Inferior parietal cortex (tissue), 1 donor: ENCODE data around the gene KSR2.

Experiments
- DNase-seq: peaks from one replicate; pipeline ENCODE4 v3.0.0-alpha.2; 2016; ENCODE audit errors: extremely low spot score

Gene KSR2

DNA sequence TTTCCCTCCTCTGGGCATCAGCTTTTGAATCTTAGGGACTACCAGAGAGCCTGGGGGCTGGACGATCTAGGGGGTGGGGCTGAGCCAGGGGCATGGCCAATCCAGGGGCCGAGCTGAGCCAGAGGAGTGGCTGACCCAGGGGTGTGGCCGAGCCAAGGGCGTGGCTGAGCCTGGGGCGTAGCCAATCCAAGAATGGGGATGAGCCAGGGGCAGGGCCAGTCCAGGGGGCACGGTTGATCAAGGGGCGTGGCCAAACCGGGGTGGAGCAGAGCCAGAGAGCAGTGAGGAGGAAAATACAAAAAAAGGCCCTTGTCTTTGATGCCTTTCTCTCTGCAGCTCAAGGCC, 388.1 kb downstream of the KSR2 start:
- no peak for DNase-seq

DNA sequence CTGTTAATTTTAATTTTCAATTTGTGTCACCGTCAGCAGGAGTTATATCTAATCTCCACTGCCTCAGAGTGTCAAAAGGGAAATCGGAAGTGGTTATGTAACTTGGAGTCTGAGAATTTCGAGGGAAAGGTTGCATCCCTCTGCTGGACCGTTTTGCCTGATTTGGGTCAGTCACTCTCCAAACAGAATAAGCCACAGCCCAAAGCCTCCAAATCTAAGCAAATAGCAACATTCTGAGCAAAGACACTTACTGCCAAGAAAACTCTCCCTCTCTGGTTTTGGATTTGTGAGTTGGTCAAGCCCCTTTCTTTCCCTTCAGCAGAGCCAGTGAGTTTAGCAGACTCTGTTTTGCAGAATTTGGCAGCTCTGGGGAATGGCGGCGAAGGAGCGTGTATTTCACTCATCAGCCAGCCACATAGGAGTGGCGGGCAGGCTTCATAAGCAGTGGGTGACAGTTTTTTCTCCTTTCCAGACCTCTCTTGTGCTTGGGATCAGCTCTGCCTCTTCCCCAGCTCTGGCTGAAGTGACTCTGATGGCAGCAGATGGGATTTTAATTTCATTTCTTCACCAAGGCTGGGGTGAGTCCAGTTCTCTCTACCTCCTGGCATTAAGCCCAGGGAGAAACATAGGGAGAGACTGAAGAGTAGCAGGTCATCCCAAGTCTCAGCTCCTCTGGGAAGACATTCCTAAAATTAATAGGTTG, 388.6 kb downstream of the KSR2 start:
- no peak for DNase-seq

DNA sequence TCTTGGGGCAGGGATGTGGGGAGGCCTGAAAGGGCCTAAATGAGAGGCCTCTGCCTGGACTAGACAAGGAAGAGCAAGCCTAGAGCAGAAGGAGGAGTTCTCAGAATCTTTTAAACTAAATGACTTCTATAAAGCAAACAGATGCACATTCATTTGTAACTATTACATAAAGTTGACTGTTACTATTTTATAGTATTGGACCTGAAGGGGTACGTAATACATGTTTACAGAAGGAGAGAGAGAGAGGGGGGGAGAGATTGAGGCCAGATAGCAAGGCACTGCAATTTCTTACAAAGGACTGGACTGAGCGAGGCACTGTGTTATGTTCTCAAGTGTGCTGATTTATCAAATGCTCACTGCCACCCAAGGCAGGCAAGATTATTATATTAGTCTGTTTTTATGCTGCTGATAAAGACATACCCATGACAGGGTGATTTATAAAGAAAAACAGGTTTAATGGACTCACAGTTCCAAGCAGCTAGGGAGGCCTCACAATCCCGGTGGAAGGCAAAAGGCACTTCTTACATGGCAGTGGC, 391.6 kb downstream of the KSR2 start:
- DNase-seq, result no peak

DNA sequence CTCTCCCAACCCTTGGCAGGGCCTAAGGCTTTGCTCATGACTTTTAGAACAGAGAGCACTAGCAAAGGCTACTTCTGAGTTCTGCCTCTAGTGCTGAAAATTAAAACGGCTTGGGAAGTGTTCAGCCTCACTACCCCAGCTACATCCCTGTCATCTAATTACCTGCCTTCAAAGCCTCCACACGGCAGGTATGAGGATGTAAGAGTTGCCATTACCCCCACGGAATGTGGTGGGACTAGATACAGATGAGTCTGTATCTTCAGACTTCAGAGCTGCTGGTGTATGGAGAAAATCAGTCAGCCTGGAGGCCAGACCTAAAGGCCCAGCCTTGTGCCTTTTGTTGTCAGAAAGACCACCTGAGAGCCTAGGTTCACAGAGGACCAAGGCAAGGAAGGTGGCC, 392.7 kb downstream of the KSR2 start:
- DNase-seq, result no peak

DNA sequence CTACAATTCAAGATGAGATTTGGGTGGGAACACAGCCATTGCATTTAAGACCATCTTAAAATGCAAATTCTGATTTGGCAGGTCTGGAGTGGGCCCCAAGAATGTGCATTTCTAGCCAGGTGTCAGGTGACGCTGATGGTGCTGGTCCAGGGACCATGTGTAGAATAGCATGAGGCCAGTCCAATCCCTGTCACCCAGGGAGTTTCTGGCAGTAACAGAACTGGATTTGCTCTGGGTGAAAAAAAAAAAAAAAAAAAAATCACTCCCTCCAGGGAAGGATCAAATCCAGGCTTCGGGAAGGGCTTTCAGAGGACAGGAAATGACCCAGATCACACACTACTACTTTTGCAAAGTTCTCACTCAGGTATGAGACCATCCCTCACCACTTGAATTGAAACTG, 394.1 kb downstream of the KSR2 start:
- no peak for DNase-seq

DNA sequence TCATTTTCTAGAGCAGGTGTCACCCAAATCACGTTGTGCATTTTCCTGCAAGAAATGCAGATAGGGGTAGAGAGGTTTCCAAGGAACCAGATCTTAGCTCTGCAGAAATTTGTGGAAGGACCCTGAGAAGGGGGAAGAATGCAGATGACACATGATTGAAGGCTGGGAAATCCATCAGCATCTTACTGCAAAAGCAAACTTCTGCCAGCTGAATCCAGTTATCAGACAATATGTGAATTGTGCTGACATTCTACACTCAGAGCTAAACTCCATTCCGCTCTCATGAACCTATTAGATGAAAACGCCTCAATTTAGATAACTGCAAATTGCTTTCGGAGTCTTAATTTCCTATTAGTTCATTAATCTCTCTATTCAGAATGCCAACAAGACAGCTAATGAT, 396.0 kb downstream of the KSR2 start:
- DNase-seq, result no peak

DNA sequence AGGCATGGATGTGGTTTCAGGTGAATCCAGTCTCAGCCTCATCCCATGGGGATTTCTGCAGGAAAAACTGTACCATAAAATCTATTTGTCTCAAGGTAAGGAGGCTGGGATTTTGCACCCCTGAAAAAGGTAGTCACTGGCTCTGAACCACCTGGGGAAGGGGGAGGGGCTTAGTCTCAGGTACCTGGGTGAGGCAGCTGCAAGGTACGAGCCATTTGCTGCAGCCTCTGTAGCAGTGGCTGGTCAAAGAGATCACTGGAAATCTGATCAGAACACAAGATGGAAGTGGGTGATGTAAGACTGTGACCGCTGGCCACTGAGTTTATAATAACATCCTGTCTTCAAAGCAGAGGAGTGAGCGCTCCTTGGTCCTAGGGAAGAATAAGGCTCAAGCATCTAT, 397.5 kb downstream of the KSR2 start:
- no peak for DNase-seq

DNA sequence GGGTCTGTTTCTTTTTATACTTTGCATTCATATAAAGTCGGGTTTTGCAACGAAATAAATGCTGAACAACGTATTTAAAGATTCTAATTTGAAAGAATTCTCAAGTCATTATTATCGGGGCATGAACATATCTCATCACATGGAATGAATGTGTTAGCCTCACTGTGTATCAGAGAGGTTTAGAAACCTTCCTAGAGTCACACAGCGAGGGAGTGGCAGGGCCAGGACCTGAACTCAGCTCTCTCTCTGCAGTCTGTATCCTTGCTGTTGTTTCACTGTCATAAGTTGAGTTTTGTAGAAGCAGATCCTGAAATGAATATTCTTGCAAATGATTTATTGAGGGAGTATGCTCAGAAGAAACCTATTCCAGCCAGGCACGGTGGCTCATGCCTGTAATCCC, 398.2 kb downstream of the KSR2 start:
- no peak for DNase-seq

DNA sequence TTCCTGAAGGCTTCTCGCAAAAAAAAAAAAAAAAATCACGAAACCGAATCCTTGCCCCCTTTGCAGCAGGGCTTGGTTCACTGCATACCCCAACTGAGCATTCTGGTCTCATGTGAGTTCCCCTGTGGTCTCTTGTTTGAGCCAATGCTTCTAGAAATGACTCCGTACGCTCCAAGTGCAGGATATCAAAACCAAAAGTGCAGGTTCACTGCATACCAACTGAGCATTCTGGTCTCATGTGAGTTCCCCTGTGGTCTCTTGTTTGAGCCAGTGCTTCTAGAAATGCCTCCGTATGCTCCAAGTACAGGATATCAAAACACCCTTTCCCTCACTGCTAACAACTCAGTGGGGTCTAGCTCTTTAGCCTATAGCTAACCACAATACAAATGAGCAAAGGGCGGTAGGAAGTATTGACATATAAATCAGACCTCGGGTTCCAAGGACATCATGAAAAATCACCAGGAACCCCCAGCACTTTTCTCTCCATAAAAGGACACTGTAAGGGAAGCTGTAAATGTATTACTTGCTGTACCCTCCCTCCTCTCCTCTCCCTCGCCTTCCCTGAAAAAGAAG, 401.1 kb downstream of the KSR2 start:
- DNase-seq, result no peak

DNA sequence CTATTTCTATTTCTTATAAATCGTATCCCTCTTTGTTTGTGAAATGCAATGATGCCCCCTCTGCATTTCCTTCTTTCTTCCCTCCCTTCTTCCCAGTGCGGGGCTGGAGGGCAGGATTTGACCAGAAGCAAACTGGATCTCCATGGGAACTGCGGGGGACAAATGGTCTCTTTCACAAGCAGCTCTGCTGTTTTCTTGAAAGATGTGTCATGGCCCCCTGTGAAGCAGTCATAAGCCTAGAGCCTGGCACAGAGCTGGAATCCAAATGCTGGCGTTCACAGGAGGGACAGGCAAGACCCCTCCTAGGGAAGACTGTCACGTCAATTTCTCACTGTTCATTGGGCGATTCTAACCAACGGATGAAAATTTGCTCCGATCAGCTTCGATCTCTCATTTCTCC, 403.9 kb downstream of the KSR2 start:
- DNase-seq, result no peak

DNA sequence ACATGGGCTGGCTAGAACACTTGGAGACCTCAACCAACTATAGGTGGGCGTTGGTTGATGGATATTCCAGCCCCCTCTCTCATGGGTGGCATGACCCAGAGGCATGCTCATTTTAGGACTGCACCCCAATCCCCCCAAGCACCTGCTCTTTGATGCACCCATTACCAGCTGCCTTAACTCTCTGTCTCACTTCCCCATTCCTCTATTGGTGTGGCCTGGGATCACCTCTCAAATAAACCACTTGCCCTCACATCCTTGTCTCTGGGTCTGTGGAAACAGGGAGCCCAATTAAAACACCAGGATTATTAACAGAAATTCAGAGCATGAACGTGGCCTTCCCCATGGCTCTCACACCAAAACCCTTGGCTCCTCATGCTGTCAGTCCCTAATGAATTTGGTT, 405.1 kb downstream of the KSR2 start:
- DNase-seq, result no peak

DNA sequence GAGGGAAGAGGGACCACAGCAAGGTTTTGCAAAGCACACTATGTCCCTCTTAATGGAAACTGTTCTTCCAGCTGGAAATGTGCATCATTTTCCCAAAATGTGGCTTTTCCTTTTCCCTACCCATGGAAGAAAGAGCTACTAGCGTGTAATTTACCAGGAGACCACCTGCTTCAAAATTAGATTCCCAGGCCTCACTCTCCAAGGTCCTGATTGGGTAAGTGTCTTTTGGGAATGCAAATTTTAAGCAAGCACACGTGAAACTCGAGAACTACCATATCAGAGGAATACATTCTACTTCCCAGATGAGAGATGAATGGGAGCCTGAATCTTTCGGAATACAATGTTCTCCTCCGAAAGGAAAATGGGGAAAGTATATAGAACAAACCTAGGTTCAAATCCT, 405.8 kb downstream of the KSR2 start:
- DNase-seq, result no peak

DNA sequence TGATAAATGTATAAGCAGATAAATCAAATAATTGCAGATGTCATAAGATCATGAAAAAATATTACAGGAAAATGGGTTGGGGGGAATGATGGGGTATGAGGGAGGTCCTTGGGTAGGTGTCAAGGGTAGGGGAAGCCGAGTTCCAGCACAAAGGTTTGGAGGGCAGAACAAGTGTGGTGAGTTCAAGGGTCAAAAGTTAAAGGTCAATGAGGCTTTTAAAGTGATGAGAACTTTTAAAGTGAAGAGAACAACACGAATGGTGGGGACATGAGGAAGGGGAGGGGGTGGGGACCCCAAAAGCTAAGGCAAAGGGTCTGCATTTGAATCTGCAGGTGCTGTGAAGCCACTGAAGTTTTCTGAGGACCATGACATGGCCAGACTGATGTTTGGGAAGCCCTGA, 406.8 kb downstream of the KSR2 start:
- no peak for DNase-seq

DNA sequence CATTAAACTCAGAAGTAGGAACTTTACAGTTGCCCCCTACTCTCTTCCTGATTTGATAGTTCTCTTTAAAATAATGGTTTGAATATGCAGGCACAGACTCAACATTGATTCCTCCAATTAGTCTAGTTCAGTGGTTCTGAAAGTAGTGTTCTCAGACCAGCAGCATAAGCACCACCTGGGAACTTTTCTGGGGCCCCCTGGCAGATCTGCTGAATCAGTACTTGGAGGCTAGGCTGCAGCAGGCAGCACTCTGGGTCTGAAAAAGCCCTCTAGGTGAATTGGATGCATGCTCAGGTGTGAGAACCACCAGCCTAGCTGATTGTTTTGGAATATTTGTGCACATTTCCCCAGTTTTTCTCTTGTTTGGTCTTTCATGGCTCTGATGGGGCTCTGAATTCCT, 408.8 kb downstream of the KSR2 start:
- DNase-seq, result no peak

DNA sequence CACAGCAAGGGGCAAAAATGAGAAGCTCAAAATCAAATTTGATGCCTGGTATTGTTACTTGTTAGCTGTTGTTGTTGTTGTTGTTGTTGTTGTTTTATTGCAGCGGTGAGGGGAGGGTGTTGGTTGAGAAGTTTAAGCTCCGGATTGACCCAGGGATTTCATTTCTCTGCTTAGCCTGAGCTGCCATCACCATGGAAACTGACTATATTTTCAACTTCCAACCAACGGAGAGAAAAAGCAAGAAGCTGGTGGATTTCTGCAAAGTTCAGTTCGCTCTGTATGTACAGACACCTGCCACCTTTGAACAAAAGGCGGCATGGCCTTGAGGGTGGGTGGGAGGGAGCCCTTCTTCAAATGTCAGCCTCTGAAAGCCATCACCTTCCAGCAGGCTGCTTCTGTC, 412.9 kb downstream of the KSR2 start:
- DNase-seq, result no peak

DNA sequence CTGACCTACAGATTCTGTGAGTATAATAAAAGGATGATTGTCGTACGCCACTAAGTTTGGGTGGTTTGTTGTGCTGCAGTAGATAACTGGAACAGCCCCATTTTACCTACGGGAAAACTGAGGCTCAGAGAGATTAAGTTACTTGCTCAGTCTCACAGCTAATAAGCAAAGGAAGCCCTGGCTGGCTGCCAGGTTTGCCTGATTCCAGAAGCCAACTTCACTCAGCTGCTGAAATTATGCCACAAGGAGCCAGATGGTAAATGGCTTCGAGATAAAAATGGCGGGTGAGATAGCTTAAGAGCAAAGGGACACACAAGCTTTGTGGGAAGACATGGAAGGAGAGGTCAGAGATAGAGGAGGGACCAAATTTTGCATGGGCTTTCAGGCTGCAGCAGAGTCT, 415.8 kb downstream of the KSR2 start:
- DNase-seq, result no peak

DNA sequence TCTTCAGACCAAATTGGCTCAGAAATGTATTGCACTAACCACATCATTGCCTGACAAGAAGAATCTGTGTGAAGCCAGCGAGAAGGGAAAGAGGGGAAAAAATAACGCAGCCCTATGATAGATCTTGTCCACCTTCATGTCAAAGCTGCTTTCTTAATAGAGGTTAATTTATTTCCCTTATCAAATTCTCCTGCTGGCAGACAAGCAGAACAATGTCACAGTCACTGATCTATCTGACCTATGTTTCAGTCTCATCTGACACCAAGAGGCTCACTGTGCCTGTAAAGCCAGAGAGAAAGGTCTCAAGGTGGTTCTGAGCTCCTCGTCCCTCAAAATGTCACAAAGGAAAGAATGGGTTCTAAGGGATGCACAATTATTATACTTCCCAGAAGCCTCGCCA, 417.1 kb downstream of the KSR2 start:
- no peak for DNase-seq

DNA sequence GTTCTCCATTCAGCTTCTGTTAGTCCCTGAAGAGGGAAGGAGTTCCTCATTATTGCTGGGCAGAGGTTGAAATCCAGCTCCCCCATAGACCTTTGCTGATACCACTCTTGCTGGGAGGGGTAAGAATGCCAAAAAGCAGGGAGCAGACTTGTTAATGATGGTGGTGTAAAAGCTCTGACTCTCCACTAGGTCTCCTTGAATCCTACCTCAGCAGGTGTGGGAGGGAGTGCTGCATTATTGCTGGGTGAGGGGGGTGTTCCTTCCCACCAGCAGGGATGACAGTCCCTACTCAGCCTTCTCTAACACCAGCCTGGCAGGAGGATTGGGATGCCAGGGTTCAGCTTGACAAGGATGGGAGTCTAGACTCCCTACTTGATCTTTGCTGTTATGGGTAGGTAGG, 421.6 kb downstream of the KSR2 start:
- no peak for DNase-seq

DNA sequence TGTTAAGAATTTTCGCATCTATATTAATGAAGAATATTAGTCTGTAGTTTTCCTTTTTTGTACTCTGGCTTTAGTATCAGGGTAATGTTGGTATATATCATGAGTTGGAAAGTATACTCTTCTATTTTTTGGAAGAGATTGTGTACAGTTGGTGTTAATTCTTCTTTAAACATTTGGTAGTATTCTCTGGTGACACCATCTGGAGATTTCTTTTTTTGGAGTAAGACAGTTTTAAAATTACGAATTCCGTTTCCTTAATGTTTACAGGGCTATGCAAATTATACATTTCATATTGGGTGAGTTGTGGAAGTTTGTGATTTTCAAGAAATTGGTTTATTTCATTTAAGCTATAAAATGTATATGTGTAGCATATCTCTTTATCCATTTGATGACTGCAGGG, 423.6 kb downstream of the KSR2 start:
- peak; percentile 6 for DNase-seq

DNA sequence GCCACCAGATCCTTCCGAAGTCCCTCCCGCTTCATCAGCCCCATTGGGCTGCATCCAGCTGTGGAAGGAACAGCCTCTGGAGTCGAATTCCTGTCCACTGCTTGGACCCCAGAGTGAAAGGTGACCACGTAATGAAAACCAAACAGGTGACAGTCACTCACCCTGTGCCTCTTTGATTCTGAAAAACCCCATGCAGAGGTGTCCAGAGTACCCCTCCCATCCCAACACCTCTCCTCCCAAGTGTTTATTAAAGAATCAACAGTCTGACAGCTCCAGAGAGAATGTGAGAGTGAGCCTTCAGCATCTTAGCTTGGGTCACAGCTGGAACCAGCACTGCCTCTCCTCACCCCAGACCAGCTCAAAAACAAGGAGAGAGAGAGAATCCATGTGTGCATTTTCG, 428.8 kb downstream of the KSR2 start:
- no peak for DNase-seq

DNA sequence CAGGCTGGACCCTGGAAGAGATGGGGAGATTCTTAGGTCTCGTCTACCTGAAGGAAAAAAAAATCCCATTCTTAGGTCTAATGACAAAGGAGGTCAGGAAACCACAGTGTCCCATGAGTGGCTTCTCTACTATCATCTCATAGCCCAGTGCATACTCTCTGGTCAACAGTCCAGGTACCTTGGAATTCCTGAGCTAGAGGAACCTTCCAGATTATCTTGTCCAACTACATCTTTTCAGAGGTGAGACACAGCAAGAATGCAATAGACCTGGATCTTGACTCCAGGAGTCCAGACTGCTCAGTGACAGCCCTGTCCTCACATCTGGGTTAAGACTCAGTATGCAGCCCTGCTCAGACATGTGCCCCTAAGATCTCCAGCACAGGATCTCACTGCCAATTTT, 429.9 kb downstream of the KSR2 start:
- DNase-seq, result no peak

DNA sequence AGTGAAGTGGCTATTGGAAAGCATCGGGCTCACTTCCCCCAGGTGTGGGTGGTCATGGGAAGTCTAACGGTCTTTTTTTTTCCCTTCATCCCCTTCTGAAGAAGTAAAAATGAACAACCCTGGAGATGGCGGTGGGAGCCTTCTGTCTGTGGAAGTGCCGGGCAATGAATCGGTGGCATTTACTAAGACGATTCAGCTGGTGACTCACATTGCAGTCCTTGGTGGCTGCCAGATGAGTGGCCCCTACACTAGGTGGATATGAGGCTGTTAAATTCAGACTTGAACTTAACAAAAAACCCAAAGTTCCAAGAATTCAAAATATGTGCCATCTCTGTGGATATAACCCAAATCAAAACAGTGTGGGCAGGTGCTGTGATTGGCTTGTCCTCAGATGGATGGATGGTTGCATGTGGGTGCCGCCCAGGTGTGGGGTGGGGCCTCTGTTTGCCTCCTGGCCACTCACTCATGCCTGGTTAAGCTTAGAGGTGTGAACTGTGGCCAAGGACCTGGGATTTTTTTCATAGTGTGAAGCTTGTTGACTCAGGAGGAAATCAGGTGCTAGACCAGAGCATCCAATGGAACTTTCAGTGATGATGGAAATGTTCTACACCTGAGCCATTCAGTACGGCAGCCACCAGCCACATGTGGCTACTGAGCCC, 430.6 kb downstream of the KSR2 start:
- no peak for DNase-seq

DNA sequence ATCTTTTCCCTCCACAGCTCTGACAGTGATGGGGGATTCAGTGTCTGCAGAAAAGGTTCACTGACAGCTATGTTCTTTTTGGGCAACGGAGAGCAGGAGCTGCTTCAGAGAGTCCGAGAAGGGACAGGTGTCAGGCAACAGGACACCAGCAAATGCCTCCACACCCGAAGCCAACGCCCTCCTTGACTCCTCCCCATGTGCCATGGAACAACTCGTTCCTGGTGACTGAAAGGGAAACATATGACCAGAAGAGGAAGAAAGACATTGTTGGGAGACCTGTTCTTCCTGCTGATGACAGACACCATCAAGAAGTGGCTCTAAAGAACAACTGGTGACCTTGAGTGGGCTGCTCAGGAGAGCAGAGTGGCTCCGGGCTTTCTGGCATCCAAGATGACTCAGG, 435.1 kb downstream of the KSR2 start:
- no peak for DNase-seq
